ENCODE data around the gene VAPA.

DNA sequence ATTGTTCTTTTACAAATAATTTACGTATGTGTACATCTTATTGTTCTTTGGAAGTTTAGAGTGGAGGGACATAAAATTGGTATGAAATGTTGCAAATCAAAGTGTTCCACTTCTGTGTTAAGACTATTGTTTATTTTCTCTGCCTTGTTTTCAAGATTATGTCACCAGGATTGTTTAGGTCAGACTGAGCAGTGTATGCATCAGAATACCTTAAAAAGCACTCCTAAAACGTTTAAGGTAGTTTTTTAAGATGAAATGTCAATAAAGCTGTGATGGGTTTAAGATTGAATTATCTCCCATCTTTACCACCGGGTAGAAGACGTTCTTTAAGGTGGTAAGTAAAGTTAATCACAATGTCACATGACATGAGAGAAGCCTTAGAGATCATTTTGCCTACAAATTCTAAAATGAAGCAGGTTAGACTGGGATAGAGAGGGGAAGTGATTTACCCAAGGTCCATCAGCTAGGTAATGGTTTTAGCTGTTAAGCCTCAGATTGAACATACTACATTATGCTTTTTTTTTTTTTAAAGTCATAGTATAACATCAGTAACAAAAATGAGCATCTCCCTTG is 10.6 kb downstream of the VAPA start:
- TF ChIP-seq, protein P1, sequence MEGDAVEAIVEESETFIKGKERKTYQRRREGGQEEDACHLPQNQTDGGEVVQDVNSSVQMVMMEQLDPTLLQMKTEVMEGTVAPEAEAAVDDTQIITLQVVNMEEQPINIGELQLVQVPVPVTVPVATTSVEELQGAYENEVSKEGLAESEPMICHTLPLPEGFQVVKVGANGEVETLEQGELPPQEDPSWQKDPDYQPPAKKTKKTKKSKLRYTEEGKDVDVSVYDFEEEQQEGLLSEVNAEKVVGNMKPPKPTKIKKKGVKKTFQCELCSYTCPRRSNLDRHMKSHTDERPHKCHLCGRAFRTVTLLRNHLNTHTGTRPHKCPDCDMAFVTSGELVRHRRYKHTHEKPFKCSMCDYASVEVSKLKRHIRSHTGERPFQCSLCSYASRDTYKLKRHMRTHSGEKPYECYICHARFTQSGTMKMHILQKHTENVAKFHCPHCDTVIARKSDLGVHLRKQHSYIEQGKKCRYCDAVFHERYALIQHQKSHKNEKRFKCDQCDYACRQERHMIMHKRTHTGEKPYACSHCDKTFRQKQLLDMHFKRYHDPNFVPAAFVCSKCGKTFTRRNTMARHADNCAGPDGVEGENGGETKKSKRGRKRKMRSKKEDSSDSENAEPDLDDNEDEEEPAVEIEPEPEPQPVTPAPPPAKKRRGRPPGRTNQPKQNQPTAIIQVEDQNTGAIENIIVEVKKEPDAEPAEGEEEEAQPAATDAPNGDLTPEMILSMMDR (IDR thresholded peaks at IDR 0.05; ENCODE audit: low read length), result no peak
- no peak for TF ChIP-seq EZH2 (IDR thresholded peaks at IDR 0.05; ENCODE audit: borderline replicate concordance, low read length)

Data from OCI-LY1 (cell line).